ENCODE results near the gene SHISA6.

The SHISA6 gene

GRCh38 chr17:11287791-11288190 lies 46.8 kb downstream of the SHISA6 start:
- no peak for DNase-seq (ENCODE audit: low spot score)
- Histone ChIP-seq H3K4me3 (no peak overlapping the region), H3K27ac (no peak overlapping the region)
- no peak for TF ChIP-seq CTCF (IDR thresholded peaks at IDR 0.05)

GRCh38 chr17:11290814-11291213 lies 49.8 kb downstream of the SHISA6 start:
- Histone ChIP-seq H3K4me3 (no peak overlapping the region), H3K27ac (no peak overlapping the region)
- no peak for DNase-seq (ENCODE audit: low spot score)
- no peak for TF ChIP-seq CTCF (IDR thresholded peaks at IDR 0.05)

- TF ChIP-seq CTCF (IDR thresholded peaks at IDR 0.05) = no peak
- Histone ChIP-seq H3K27ac (no peak overlapping the region), H3K4me3 (no peak overlapping the region)
- no peak for DNase-seq (ENCODE audit: low spot score)
Measured at GRCh38 chr17:11292491-11292890, 51.5 kb downstream of the SHISA6 start.

- Histone ChIP-seq H3K4me3 (no peak overlapping the region), H3K27ac (no peak overlapping the region)
- TF ChIP-seq CTCF (IDR thresholded peaks at IDR 0.05) = no peak
- DNase-seq (ENCODE audit: low spot score) = no peak
Measured at GRCh38 chr17:11293480-11293879, 52.5 kb downstream of the SHISA6 start.

- no peak for TF ChIP-seq CTCF (IDR thresholded peaks at IDR 0.05)
- no peak overlapping the region for H3K27ac ChIP-seq
- DNase-seq (ENCODE audit: low spot score) = no peak
- H3K4me3 ChIP-seq = no peak overlapping the region
Measured at GRCh38 chr17:11294826-11295225, 53.8 kb downstream of the SHISA6 start.

GRCh38 chr17:11296994-11297393 lies 56.0 kb downstream of the SHISA6 start:
- Histone ChIP-seq H3K27ac (no peak overlapping the region), H3K4me3 (no peak overlapping the region)
- no peak for DNase-seq (ENCODE audit: low spot score)
- no peak for TF ChIP-seq CTCF (IDR thresholded peaks at IDR 0.05)

- no peak for TF ChIP-seq CTCF (IDR thresholded peaks at IDR 0.05)
- H3K4me3 ChIP-seq = no peak overlapping the region
- DNase-seq (ENCODE audit: low spot score) = no peak
- H3K27ac ChIP-seq = no peak overlapping the region
Measured at GRCh38 chr17:11298401-11298800, 57.4 kb downstream of the SHISA6 start.
